Measurements from ENCODE around the gene ZNF768.

- TF ChIP-seq CTCF (IDR thresholded peaks at IDR 0.05) (no peak), POLR2AphosphoS5 (IDR thresholded peaks at IDR 0.05; ENCODE audit: low read depth, low read length) (no peak), SIN3A (IDR thresholded peaks at IDR 0.05; ENCODE audit: borderline replicate concordance, insufficient read depth, low read depth, low read length) (no peak)
Measured at GRCh38 chr16:30554557-30555314, 28.4 kb upstream of the ZNF768 start.
